H1 (cell line): Measurements from ENCODE around the gene MORN5.

Source experiments
- CHD2 ChIP-seq: IDR thresholded peaks from 2 replicates; pipeline ENCODE4 v1.6.1; 2012; ENCODE audit warnings: low read length, improper control_type of control experiment
- CTCF ChIP-seq, 3 experiments: IDR thresholded peaks; 1 replicate in 2 of 3; 2 replicates in 1 of 3; pipeline versions ENCODE4 v1.5.1 to v1.6.1; 2011; ENCODE audit warnings: low read length in 3 of 3, mild to moderate bottlenecking in 3 of 3, inconsistent platforms in 2 of 3, low read depth in 1 of 3, moderate library complexity in 1 of 3; ENCODE audit not compliant: insufficient read depth in 1 of 3; ENCODE audit errors: control extremely low read depth in 1 of 3

- TF ChIP-seq CHD2 (no peak), CTCF (IDR thresholded peaks at IDR 0.05; ENCODE audit: control extremely low read depth in 1 of 3, insufficient read depth in 1 of 3, low read depth in 1 of 3, low read length in 3 of 3) (no peak)
Observed at GRCh38 chr9:122112238-122112637, 47.5 kb upstream of the MORN5 start.
